Neural cell (in vitro differentiated cells): ENCODE results near the gene FBN1. TPM values are rescaled to one million over a fixed set of nuclear protein-coding genes. Genes with fewer than 3 reads are reported as not detected.

Experiments used
- H2AFZ ChIP-seq: fragments of 200-600, 300-800 bp; sonication (generic), shearing (Covaris generic); 2 replicates; pipeline ENCODE4 v1.6.0; 2014; ENCODE audit warnings: low read depth, mild to moderate bottlenecking, antibody characterized with exemption, low read length, moderate library complexity
- H3F3A ChIP-seq: fragments of 200-600 bp; shearing (Covaris generic); 2 replicates; pipeline ENCODE4 v1.6.1; 2016; ENCODE audit warnings: mild to moderate bottlenecking, moderate library complexity, mixed read lengths, antibody characterized with exemption, low read length; ENCODE audit not compliant: insufficient read depth, poor library complexity, severe bottlenecking
- H3K27ac ChIP-seq: fragments of 200-600, 300-800 bp; sonication (generic), shearing (Covaris generic); 2 replicates; pipeline ENCODE4 v1.5.1; 2014; ENCODE audit warnings: mild to moderate bottlenecking, low read length, moderate library complexity
- H3K27me3 ChIP-seq: fragments of 300-800, 200-600 bp; sonication (generic), shearing (Covaris generic); 2 replicates; pipeline ENCODE4 v1.6.0; 2014; ENCODE audit warnings: mild to moderate bottlenecking, low read depth, low read length, moderate library complexity; ENCODE audit not compliant: insufficient read depth
- H3K36me3 ChIP-seq: fragments of 300-800, 200-600 bp; sonication (generic), shearing (Covaris generic); 2 replicates; pipeline ENCODE4 v1.5.1; 2014; ENCODE audit warnings: mild to moderate bottlenecking, antibody characterized with exemption, low read length, moderate library complexity; ENCODE audit not compliant: insufficient read depth
- H3K4me2 ChIP-seq: fragments of 300-800, 200-600 bp; sonication (generic), shearing (Covaris generic); 2 replicates; pipeline ENCODE4 v1.6.0; 2014; ENCODE audit warnings: mild to moderate bottlenecking, low read length
- H3K4me3 ChIP-seq: fragments of 300-800, 200-600 bp; sonication (generic), shearing (Covaris generic); 2 replicates; pipeline ENCODE4 v1.5.1; 2014; ENCODE audit warnings: mild to moderate bottlenecking, low read length, moderate library complexity
- H3K79me2 ChIP-seq: fragments of 200-600 bp; shearing (Covaris generic); replicated peaks from 2 replicates; pipeline ENCODE4 v1.6.0; 2014; ENCODE audit warnings: mild to moderate bottlenecking, low read length, moderate library complexity; ENCODE audit not compliant: insufficient read depth
- H3K9ac ChIP-seq: fragments of 300-800, 200-600 bp; sonication (generic), shearing (Covaris generic); 2 replicates; pipeline ENCODE4 v1.6.1; 2016; ENCODE audit warnings: mild to moderate bottlenecking, low read length, mixed read lengths
- H3K9me2 ChIP-seq: fragments of 200-600 bp; shearing (Covaris generic); 2 replicates; pipeline ENCODE4 v1.6.1; 2016; ENCODE audit warnings: mild to moderate bottlenecking, low read length, mixed read lengths; ENCODE audit not compliant: insufficient read depth
- H3K9me3 ChIP-seq: fragments of 200-600, 300-800 bp; sonication (generic), shearing (Covaris generic); 2 replicates; pipeline ENCODE4 v1.6.1; 2016; ENCODE audit warnings: mild to moderate bottlenecking, mixed run types, low read length, moderate library complexity, mixed read lengths
- H4K20me1 ChIP-seq: fragments of 200-600 bp; shearing (Covaris generic); 2 replicates; pipeline ENCODE4 v1.6.1; 2016; ENCODE audit warnings: mild to moderate bottlenecking, mixed run types; ENCODE audit not compliant: insufficient read depth
- EP300 ChIP-seq: fragments of 450-650 bp; conservative IDR thresholded peaks from 2 replicates; pipeline ENCODE4 v1.6.1; 2014; ENCODE audit warnings: antibody characterized with exemption, mild to moderate bottlenecking, moderate library complexity; ENCODE audit not compliant: poor library complexity, severe bottlenecking
- EZH2 ChIP-seq: fragments of 200-600, 300-800 bp; shearing (Covaris generic), sonication (generic); IDR thresholded peaks from 2 replicates; pipeline ENCODE4 v1.6.1; 2014; ENCODE audit warnings: antibody characterized with exemption, low read length, borderline replicate concordance, mild to moderate bottlenecking; ENCODE audit not compliant: insufficient read depth, poor library complexity, severe bottlenecking
- MXI1 ChIP-seq: fragments of 450-650 bp; conservative IDR thresholded peaks from 2 replicates; pipeline ENCODE4 v1.6.1; 2014; ENCODE audit warnings: antibody characterized with exemption, mild to moderate bottlenecking; ENCODE audit not compliant: poor library complexity, severe bottlenecking
- POLR2AphosphoS5 ChIP-seq: IDR thresholded peaks from 2 replicates; pipeline ENCODE4 v1.6.1; 2012
- RAD21 ChIP-seq: fragments of 450-650 bp; conservative IDR thresholded peaks from 2 replicates; pipeline ENCODE4 v1.6.1; 2014; ENCODE audit warnings: antibody characterized with exemption, mild to moderate bottlenecking, moderate library complexity
- SMC3 ChIP-seq: fragments of 450-650 bp; conservative IDR thresholded peaks from 2 replicates; pipeline ENCODE4 v1.6.1; 2014; ENCODE audit warnings: antibody characterized with exemption, mild to moderate bottlenecking, moderate library complexity; ENCODE audit not compliant: poor library complexity
- TAF1 ChIP-seq: IDR thresholded peaks from 2 replicates; pipeline ENCODE4 v1.6.1; 2012; ENCODE audit warnings: low read depth
- polyA plus RNA-seq: library from polyadenylated mRNA; depleted of rRNA; stranded (reverse); fragments of >200 nt; gene quantifications from 2 replicates; pipeline ENCODE4 v1.2.3, GENCODE V29; 2014
- TF ChIP-seq, protein P1 (sequence below): IDR thresholded peaks from 2 replicates; pipeline ENCODE4 v1.6.1; 2012; ENCODE audit warnings: borderline replicate concordance
- TF ChIP-seq, protein P2 (sequence below): fragments of 450-650 bp; IDR thresholded peaks from 2 replicates; pipeline ENCODE4 v1.5.1; 2014; ENCODE audit warnings: antibody characterized with exemption, mild to moderate bottlenecking, moderate library complexity; ENCODE audit not compliant: poor library complexity, severe bottlenecking

The FBN1 gene
- polyA plus RNA-seq, 1 donor from 2014 or later: 22.0 TPM

- Histone ChIP-seq H3K27ac (no peak overlapping the region), H3K79me2 (no peaks in the 10 kb centered on the region), H3K9ac (no peak overlapping the region), H3K4me3 (no peak overlapping the region), H3F3A (no peaks in the 10 kb centered on the region), H3K9me3 (no peaks in the 10 kb centered on the region), H3K36me3 (no peaks in the 10 kb centered on the region), H3K27me3 (no peaks in the 10 kb centered on the region), H4K20me1 (no peaks in the 10 kb centered on the region), H3K4me2 (no peak overlapping the region), H3K9me2 (no peaks in the 10 kb centered on the region), H2AFZ (no peak overlapping the region)
- TF ChIP-seq EZH2 (no peak), SMC3 (no peak), RAD21 (no peak)
- TF ChIP-seq, protein P1, sequence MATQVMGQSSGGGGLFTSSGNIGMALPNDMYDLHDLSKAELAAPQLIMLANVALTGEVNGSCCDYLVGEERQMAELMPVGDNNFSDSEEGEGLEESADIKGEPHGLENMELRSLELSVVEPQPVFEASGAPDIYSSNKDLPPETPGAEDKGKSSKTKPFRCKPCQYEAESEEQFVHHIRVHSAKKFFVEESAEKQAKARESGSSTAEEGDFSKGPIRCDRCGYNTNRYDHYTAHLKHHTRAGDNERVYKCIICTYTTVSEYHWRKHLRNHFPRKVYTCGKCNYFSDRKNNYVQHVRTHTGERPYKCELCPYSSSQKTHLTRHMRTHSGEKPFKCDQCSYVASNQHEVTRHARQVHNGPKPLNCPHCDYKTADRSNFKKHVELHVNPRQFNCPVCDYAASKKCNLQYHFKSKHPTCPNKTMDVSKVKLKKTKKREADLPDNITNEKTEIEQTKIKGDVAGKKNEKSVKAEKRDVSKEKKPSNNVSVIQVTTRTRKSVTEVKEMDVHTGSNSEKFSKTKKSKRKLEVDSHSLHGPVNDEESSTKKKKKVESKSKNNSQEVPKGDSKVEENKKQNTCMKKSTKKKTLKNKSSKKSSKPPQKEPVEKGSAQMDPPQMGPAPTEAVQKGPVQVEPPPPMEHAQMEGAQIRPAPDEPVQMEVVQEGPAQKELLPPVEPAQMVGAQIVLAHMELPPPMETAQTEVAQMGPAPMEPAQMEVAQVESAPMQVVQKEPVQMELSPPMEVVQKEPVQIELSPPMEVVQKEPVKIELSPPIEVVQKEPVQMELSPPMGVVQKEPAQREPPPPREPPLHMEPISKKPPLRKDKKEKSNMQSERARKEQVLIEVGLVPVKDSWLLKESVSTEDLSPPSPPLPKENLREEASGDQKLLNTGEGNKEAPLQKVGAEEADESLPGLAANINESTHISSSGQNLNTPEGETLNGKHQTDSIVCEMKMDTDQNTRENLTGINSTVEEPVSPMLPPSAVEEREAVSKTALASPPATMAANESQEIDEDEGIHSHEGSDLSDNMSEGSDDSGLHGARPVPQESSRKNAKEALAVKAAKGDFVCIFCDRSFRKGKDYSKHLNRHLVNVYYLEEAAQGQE: no peak
- TF ChIP-seq, protein P2, sequence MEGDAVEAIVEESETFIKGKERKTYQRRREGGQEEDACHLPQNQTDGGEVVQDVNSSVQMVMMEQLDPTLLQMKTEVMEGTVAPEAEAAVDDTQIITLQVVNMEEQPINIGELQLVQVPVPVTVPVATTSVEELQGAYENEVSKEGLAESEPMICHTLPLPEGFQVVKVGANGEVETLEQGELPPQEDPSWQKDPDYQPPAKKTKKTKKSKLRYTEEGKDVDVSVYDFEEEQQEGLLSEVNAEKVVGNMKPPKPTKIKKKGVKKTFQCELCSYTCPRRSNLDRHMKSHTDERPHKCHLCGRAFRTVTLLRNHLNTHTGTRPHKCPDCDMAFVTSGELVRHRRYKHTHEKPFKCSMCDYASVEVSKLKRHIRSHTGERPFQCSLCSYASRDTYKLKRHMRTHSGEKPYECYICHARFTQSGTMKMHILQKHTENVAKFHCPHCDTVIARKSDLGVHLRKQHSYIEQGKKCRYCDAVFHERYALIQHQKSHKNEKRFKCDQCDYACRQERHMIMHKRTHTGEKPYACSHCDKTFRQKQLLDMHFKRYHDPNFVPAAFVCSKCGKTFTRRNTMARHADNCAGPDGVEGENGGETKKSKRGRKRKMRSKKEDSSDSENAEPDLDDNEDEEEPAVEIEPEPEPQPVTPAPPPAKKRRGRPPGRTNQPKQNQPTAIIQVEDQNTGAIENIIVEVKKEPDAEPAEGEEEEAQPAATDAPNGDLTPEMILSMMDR: no peak
Measured at GRCh38 chr15:48396020-48396419, 249.5 kb downstream of the FBN1 start.

- TF ChIP-seq EZH2 (no peak), TAF1 (no peak), EP300 (no peak), MXI1 (no peak), RAD21 (no peak), SMC3 (no peak), POLR2AphosphoS5 (no peak)
- TF ChIP-seq, protein P1: no peak
- TF ChIP-seq, protein P2: no peak
- H3K36me3 ChIP-seq: no peaks in the 10 kb centered on the region
- H3K27me3 ChIP-seq: no peaks in the 10 kb centered on the region
- no peak overlapping the region for H3K4me2 ChIP-seq
- H3K9ac ChIP-seq: no peak overlapping the region
- H3K9me2 ChIP-seq: no peaks in the 10 kb centered on the region
- no peak overlapping the region for H3K4me3 ChIP-seq
- H3K9me3 ChIP-seq: no peaks in the 10 kb centered on the region
- no peaks in the 10 kb centered on the region for H3K79me2 ChIP-seq
- no peak overlapping the region for H3K27ac ChIP-seq
- H3F3A ChIP-seq: no peaks in the 10 kb centered on the region
- H4K20me1 ChIP-seq: no peaks in the 10 kb centered on the region
- H2AFZ ChIP-seq: no peak overlapping the region
Measured at GRCh38 chr15:48395521-48396011, 249.9 kb downstream of the FBN1 start.
